Measurements from ENCODE around the gene EHHADH.

The EHHADH gene

DNA sequence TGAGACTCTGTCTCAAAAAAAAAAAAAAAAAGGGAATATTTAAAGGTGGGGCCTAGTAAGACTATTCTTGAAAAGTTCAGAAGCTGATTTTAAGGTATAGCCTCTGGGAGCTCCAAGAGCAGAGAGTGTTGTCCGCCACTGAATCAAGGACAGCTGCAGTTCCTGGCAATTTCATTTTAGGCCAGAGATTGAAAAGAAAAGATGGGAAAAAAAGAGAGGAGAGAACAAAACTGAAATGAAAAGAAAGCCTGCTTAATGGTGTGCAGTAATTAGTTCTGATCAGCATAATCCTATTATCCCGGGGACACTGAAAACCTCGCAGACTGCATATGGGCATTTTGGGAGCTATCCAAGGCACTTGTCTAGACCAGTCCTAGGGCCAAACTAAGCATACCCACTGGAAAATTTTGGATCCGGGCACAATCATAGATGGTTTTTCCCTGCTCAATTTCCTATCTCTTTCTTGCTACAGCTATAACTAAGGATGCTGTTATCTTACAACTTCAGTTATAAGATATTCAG lies 43.2 kb downstream of the EHHADH start:
- Histone ChIP-seq H3K9ac (ENCODE audit: low read length) (no peak overlapping the region), H3K36me3 (ENCODE audit: insufficient read depth, low read length) (no peaks in the 10 kb centered on the region)

DNA sequence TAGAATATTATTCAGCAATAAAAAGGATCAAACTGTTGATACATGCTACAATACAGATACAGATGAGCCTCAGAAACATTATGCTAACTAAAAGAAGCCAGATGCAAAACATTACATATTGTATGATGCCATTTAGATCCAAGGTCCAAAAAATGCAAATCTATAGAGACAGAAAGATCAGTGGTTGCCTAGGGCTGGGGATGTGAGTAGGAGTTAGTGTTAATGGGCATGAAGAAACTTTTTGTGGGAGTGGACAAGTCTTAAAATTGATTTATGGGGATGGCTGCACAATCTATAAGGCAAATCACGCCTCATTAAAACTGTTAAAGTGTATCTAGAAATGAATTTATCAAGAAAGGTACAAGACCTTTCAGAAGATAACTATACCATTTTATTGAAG lies 45.0 kb downstream of the EHHADH start:
- Histone ChIP-seq H3K4me1 (ENCODE audit: insufficient read depth, low read length) (no peaks in the 10 kb centered on the region), H3K4me3 (ENCODE audit: low read depth in 1 of 2, low read length in 2 of 2) (no peak overlapping the region)

More for the DNA sequence above, 43.2 kb downstream of the EHHADH start:
- H3K4me1 ChIP-seq (ENCODE audit: insufficient read depth, low read length), result no peaks in the 10 kb centered on the region
- H3K27me3 ChIP-seq (ENCODE audit: control insufficient read depth in 1 of 2, insufficient read depth in 2 of 2, low read length in 2 of 2), result no peaks in the 10 kb centered on the region
- no peak overlapping the region for H3K4me3 ChIP-seq (ENCODE audit: low read depth in 1 of 2, low read length in 2 of 2)
- H3K27ac ChIP-seq (ENCODE audit: low read depth, low read length), result no peak overlapping the region
- H3K9me3 ChIP-seq (ENCODE audit: low read length), result no peaks in the 10 kb centered on the region

GRCh38 chr3:185207931-185208746 lies 45.7 kb downstream of the EHHADH start:
- no peaks in the 10 kb centered on the region for H3K4me1 ChIP-seq (ENCODE audit: insufficient read depth, low read length)
- no peaks in the 10 kb centered on the region for H3K9me3 ChIP-seq (ENCODE audit: low read length)
- no peaks in the 10 kb centered on the region for H3K27me3 ChIP-seq (ENCODE audit: control insufficient read depth in 1 of 2, insufficient read depth in 2 of 2, low read length in 2 of 2)
- no peaks in the 10 kb centered on the region for H3K36me3 ChIP-seq (ENCODE audit: insufficient read depth, low read length)
- H3K27ac ChIP-seq (ENCODE audit: low read depth, low read length), result no peak overlapping the region
- H3K4me3 ChIP-seq (ENCODE audit: low read depth in 1 of 2, low read length in 2 of 2), result no peak overlapping the region
- H3K9ac ChIP-seq (ENCODE audit: low read length), result no peak overlapping the region

More for the DNA sequence above, 45.0 kb downstream of the EHHADH start:
- no peaks in the 10 kb centered on the region for H3K27me3 ChIP-seq (ENCODE audit: control insufficient read depth in 1 of 2, insufficient read depth in 2 of 2, low read length in 2 of 2)
- H3K9me3 ChIP-seq (ENCODE audit: low read length), result no peaks in the 10 kb centered on the region
- H3K27ac ChIP-seq (ENCODE audit: low read depth, low read length), result no peak overlapping the region
- H3K36me3 ChIP-seq (ENCODE audit: insufficient read depth, low read length), result no peaks in the 10 kb centered on the region
- no peak overlapping the region for H3K9ac ChIP-seq (ENCODE audit: low read length)

DNA sequence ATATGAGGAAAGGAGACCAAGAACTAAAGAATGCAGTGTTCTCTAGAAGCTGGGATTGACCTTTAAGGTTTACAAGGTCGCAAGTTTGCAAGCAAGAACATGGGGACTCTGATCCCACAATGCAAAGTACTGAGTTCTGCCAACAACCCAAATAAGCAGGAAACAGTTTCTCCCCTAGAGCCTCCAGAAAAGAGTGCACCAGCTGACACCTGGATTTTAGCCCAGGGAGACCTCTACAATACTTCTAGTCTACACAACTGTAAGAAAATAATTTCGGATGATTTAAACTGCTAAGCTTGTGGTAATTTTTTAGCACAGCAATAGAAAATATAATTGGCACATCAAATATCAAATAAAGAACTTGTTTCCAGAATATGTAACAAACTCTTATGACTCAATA lies 46.4 kb downstream of the EHHADH start:
- H3K27ac ChIP-seq (ENCODE audit: low read depth, low read length), result no peak overlapping the region
- no peak overlapping the region for H3K4me3 ChIP-seq (ENCODE audit: low read depth in 1 of 2, low read length in 2 of 2)
- no peaks in the 10 kb centered on the region for H3K4me1 ChIP-seq (ENCODE audit: insufficient read depth, low read length)
- no peaks in the 10 kb centered on the region for H3K9me3 ChIP-seq (ENCODE audit: low read length)
- H3K9ac ChIP-seq (ENCODE audit: low read length), result no peak overlapping the region
- no peaks in the 10 kb centered on the region for H3K27me3 ChIP-seq (ENCODE audit: control insufficient read depth in 1 of 2, insufficient read depth in 2 of 2, low read length in 2 of 2)
- no peaks in the 10 kb centered on the region for H3K36me3 ChIP-seq (ENCODE audit: insufficient read depth, low read length)

DNA sequence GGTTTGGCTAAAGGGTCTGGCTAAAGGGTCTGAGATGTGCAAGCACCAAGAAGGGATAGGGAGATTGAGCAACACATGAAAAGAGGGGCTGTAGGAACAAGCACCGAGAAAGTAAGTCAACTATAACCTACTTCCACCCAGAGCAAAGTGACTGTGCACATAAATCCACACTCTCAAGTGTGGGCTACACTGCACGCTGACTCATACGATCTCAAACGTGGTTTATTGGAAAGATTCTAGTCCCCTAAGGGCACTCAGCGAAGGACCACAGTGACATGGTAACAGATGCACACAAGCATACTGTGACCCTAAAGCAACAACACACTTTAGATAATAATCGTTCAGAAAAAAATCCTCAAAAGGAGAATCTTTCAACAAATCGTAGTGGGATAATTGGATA lies 48.0 kb downstream of the EHHADH start:
- Histone ChIP-seq H3K9ac (ENCODE audit: low read length) (no peak overlapping the region), H3K27me3 (ENCODE audit: control insufficient read depth in 1 of 2, insufficient read depth in 2 of 2, low read length in 2 of 2) (no peaks in the 10 kb centered on the region), H3K36me3 (ENCODE audit: insufficient read depth, low read length) (no peaks in the 10 kb centered on the region), H3K9me3 (ENCODE audit: low read length) (no peaks in the 10 kb centered on the region), H3K4me1 (ENCODE audit: insufficient read depth, low read length) (no peaks in the 10 kb centered on the region), H3K4me3 (ENCODE audit: low read depth in 1 of 2, low read length in 2 of 2) (no peak overlapping the region), H3K27ac (ENCODE audit: low read depth, low read length) (no peak overlapping the region)

DNA sequence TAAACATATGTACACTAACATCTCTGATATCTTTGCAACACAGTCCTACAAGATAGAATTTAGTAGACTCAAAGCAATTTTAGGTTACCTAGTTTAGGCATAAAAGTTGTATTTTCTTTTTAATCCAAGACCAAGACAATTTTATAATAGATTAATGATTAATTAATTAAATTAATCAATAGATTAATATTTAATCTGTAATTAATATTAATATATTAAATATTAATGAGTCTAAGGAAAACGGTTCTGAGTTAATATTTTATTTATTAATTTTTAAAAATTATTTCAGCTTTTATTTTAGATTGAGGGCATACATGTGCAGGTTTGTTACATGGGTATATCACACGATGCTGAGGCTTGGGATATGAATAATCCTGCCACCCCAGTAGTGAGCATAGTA lies 49.0 kb downstream of the EHHADH start:
- H3K9me3 ChIP-seq (ENCODE audit: low read length), result no peaks in the 10 kb centered on the region
- no peaks in the 10 kb centered on the region for H3K27me3 ChIP-seq (ENCODE audit: control insufficient read depth in 1 of 2, insufficient read depth in 2 of 2, low read length in 2 of 2)
- no peak overlapping the region for H3K4me3 ChIP-seq (ENCODE audit: low read depth in 1 of 2, low read length in 2 of 2)
- H3K36me3 ChIP-seq (ENCODE audit: insufficient read depth, low read length), result no peaks in the 10 kb centered on the region
- H3K27ac ChIP-seq (ENCODE audit: low read depth, low read length), result no peak overlapping the region
- H3K4me1 ChIP-seq (ENCODE audit: insufficient read depth, low read length), result no peaks in the 10 kb centered on the region
- no peak overlapping the region for H3K9ac ChIP-seq (ENCODE audit: low read length)

GRCh38 chr3:185200639-185201038 lies 53.2 kb downstream of the EHHADH start:
- no peaks in the 10 kb centered on the region for H3K9me3 ChIP-seq (ENCODE audit: low read length)
- no peak overlapping the region for H3K27ac ChIP-seq (ENCODE audit: low read depth, low read length)
- no peaks in the 10 kb centered on the region for H3K27me3 ChIP-seq (ENCODE audit: control insufficient read depth in 1 of 2, insufficient read depth in 2 of 2, low read length in 2 of 2)
- no peaks in the 10 kb centered on the region for H3K4me1 ChIP-seq (ENCODE audit: insufficient read depth, low read length)
- H3K36me3 ChIP-seq (ENCODE audit: insufficient read depth, low read length), result no peaks in the 10 kb centered on the region
- H3K9ac ChIP-seq (ENCODE audit: low read length), result no peak overlapping the region
- H3K4me3 ChIP-seq (ENCODE audit: low read depth in 1 of 2, low read length in 2 of 2), result no peak overlapping the region

GRCh38 chr3:185199671-185200070 lies 54.2 kb downstream of the EHHADH start:
- Histone ChIP-seq H3K4me3 (ENCODE audit: low read depth in 1 of 2, low read length in 2 of 2) (no peak overlapping the region), H3K4me1 (ENCODE audit: insufficient read depth, low read length) (no peaks in the 10 kb centered on the region), H3K9me3 (ENCODE audit: low read length) (no peaks in the 10 kb centered on the region), H3K27ac (ENCODE audit: low read depth, low read length) (no peak overlapping the region), H3K9ac (ENCODE audit: low read length) (no peak overlapping the region), H3K36me3 (ENCODE audit: insufficient read depth, low read length) (no peaks in the 10 kb centered on the region), H3K27me3 (ENCODE audit: control insufficient read depth in 1 of 2, insufficient read depth in 2 of 2, low read length in 2 of 2) (no peaks in the 10 kb centered on the region)

- no peak overlapping the region for H3K9ac ChIP-seq (ENCODE audit: low read length)
- H3K36me3 ChIP-seq (ENCODE audit: insufficient read depth, low read length), result no peaks in the 10 kb centered on the region
- H3K27ac ChIP-seq (ENCODE audit: low read depth, low read length), result no peak overlapping the region
- H3K27me3 ChIP-seq (ENCODE audit: control insufficient read depth in 1 of 2, insufficient read depth in 2 of 2, low read length in 2 of 2), result no peaks in the 10 kb centered on the region
- H3K4me3 ChIP-seq (ENCODE audit: low read depth in 1 of 2, low read length in 2 of 2), result no peak overlapping the region
- H3K4me1 ChIP-seq (ENCODE audit: insufficient read depth, low read length), result no peaks in the 10 kb centered on the region
- no peaks in the 10 kb centered on the region for H3K9me3 ChIP-seq (ENCODE audit: low read length)
Observed at GRCh38 chr3:185199206-185199605, 54.6 kb downstream of the EHHADH start.

GRCh38 chr3:185197068-185197467 lies 56.8 kb downstream of the EHHADH start:
- Histone ChIP-seq H3K27ac (ENCODE audit: low read depth, low read length) (no peak overlapping the region), H3K4me3 (ENCODE audit: low read depth in 1 of 2, low read length in 2 of 2) (no peak overlapping the region), H3K27me3 (ENCODE audit: control insufficient read depth in 1 of 2, insufficient read depth in 2 of 2, low read length in 2 of 2) (no peaks in the 10 kb centered on the region), H3K36me3 (ENCODE audit: insufficient read depth, low read length) (no peaks in the 10 kb centered on the region), H3K9ac (ENCODE audit: low read length) (no peak overlapping the region), H3K9me3 (ENCODE audit: low read length) (no peaks in the 10 kb centered on the region), H3K4me1 (ENCODE audit: insufficient read depth, low read length) (no peaks in the 10 kb centered on the region)

- no peaks in the 10 kb centered on the region for H3K36me3 ChIP-seq (ENCODE audit: insufficient read depth, low read length)
- H3K9me3 ChIP-seq (ENCODE audit: low read length), result no peaks in the 10 kb centered on the region
- H3K4me3 ChIP-seq (ENCODE audit: low read depth in 1 of 2, low read length in 2 of 2), result no peak overlapping the region
- H3K27ac ChIP-seq (ENCODE audit: low read depth, low read length), result no peak overlapping the region
- H3K9ac ChIP-seq (ENCODE audit: low read length), result no peak overlapping the region
- H3K27me3 ChIP-seq (ENCODE audit: control insufficient read depth in 1 of 2, insufficient read depth in 2 of 2, low read length in 2 of 2), result no peaks in the 10 kb centered on the region
- no peaks in the 10 kb centered on the region for H3K4me1 ChIP-seq (ENCODE audit: insufficient read depth, low read length)
Observed at GRCh38 chr3:185195652-185196051, 58.2 kb downstream of the EHHADH start.

DNA sequence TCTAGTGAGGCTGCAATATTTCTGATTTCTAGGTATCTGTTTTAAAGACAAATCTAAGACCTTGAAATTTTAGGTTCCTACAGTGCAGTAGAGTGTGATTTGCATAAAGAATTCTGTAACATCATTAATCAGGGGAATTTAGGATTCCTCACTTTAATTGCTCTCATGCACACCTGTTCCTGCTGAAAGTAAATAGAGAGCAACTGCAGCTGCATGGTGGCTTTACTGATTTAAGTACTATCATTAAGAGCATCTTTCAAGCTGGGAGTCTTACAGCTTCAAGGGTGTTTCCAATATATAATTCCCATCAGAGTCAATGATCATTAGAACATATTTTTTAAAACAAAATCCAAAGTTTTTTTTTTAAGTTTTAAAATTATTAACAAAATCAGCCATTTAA lies 65.0 kb downstream of the EHHADH start:
- Histone ChIP-seq H3K27me3 (ENCODE audit: control insufficient read depth in 1 of 2, insufficient read depth in 2 of 2, low read length in 2 of 2) (no peaks in the 10 kb centered on the region), H3K36me3 (ENCODE audit: insufficient read depth, low read length) (no peaks in the 10 kb centered on the region), H3K4me1 (ENCODE audit: insufficient read depth, low read length) (no peaks in the 10 kb centered on the region), H3K9me3 (ENCODE audit: low read length) (no peaks in the 10 kb centered on the region), H3K27ac (ENCODE audit: low read depth, low read length) (no peak overlapping the region), H3K4me3 (ENCODE audit: low read depth in 1 of 2, low read length in 2 of 2) (no peak overlapping the region), H3K9ac (ENCODE audit: low read length) (no peak overlapping the region)

Data from muscle layer of colon (tissue), 2 donors.